Raji (cell line): ENCODE results near the gene NXNL1.

Source experiments
- POLR2A ChIP-seq: IDR thresholded peaks from 2 replicates; pipeline ENCODE4 v1.6.1; 2011; ENCODE audit warnings: low read depth, low read length, control low read depth; ENCODE audit not compliant: insufficient read depth

Gene NXNL1

GRCh38 chr19:17469481-17470067 lies 8.8 kb upstream of the NXNL1 start:
- 0 out of 2 replicates have a peak, but pooled peaks have one; percentile 7 for TF ChIP-seq POLR2A

DNA sequence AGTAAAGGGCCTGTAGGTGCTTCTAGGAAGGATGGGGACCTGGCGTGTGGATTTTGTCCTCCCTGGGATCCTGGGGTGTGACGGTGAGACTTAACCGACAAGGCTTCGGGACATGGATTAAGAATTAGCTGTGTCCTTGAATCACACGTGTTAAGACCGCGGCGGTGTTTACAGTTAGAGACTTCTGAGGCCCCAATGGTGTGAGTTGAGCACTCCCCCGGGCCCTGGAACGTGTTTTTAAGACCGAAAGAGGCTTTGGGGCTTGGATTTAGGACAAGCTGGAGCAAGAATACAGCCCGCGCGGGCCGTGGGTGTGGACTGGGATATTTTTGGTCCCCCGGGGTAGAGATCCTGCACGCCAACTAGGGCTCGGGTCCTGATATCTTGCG lies 8.4 kb upstream of the NXNL1 start:
- no peak for TF ChIP-seq POLR2A

GRCh38 chr19:17468302-17469091 lies 7.8 kb upstream of the NXNL1 start:
- no peak for TF ChIP-seq POLR2A

GRCh38 chr19:17467471-17468301 lies 7.0 kb upstream of the NXNL1 start:
- no peak for TF ChIP-seq POLR2A

GRCh38 chr19:17466487-17466850 lies 5.7 kb upstream of the NXNL1 start:
- TF ChIP-seq POLR2A, result no peak

- TF ChIP-seq POLR2A, result no peak
Observed at GRCh38 chr19:17458970-17459369, 1.8 kb downstream of the NXNL1 start.

- no peak for TF ChIP-seq POLR2A
Observed at GRCh38 chr19:17457616-17458015, 3.1 kb downstream of the NXNL1 start.

- TF ChIP-seq POLR2A, result no peak
Observed at GRCh38 chr19:17456127-17456526, 4.6 kb downstream of the NXNL1 start.

DNA sequence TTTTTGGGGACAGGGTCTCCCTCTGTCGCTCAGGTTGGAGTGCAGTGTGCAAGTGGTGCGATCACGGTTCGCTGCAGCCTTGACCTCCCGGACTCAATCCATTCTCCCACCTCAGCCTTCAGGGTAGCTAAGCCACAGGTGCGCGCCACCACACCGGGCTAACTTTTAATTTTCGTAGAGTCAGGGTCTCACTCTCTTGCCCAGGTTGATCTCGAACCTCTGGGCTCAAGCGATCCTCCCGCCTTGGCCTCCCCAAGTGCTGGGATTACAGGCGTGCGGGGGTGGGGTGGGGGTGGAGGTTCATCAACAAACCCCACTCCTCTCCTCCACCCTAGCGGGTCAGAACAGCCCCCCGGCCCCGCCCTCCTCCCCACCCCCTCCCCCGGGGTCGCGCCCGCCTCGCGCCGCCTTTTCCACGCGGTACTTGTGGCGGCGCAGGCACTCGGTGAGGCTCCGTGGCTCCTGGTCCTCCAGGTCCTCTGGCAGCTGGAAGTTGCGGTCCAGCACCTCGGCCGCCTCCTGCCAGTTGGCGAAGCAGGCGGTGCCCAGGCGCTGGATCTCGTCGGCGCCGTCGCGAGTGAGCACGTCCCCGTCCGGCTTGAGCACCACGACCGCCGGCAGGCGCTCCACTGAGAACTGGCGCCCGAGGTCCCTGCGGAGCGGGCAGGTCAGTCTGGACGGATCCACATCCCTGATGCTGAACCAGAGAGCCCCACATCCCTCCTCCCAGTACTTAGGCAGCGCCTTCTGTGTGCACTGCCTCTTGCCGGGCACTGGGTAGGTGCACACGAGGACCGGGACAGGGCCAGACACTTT lies 5.2 kb downstream of the NXNL1 start:
- no peak for TF ChIP-seq POLR2A

DNA sequence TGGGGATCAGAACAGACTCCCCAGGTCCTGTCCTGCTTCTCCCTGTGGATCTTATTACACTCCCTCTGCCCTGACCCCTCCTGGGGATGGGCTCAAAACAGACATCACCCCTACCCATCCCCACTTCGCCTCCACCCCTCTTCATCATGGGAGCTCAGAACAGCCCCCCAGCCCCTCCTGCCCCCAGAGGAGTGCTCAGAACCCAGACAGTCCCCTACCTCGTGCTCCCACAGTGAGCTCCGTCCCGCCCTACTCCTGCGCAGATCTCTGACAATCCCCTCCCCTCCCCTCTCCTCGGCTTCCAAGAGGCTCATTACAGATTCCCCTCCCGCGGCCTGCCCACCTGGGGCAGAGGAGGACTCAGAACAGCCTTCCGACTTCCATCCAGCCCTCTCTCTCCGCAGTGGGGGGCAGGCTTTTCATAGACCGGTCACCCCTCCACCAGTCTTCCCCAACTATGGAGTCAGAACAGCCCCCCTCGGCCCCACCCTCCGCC lies 6.1 kb downstream of the NXNL1 start:
- TF ChIP-seq POLR2A, result no peak

- TF ChIP-seq POLR2A, result no peak
Observed at GRCh38 chr19:17451820-17452219, 8.9 kb downstream of the NXNL1 start.

DNA sequence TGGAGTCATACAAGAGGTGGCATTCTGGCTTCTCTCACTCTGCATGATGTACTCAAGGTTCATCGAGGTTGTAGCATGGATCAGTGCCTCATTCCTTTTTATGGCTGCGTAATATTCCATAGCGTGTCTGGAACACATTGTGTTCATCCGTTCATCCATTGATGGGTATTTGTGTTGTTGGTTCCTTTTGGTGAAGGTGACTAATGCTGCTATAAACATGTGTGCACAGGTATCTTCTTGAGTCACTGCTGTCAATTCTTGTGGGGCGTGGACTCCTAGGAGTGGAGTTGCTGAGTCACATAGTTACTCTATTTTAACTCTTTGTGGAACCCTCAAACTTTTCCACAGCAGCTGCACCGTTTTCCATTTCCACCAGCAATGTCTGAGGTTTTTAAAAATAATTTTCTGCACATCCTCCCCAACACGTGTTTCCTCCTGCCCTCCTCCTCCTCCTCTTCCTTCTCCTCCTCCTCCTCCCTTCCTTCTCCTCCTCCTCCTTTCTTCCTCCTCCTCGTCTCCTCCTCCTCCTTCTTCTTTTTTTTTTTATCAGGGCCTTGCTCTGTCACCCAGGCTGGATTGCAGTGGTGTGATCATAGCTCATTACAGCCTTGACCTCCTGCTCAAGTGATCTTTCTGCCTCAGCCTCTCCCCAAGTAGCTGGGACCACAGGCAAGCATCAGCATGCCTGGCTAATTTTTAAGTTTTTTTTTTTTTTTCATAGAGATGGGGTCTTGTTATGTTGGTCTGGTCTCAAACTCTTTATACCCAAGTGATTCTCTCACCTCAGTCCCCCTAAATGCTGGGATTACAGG lies 10.3 kb downstream of the NXNL1 start:
- no peak for TF ChIP-seq POLR2A

DNA sequence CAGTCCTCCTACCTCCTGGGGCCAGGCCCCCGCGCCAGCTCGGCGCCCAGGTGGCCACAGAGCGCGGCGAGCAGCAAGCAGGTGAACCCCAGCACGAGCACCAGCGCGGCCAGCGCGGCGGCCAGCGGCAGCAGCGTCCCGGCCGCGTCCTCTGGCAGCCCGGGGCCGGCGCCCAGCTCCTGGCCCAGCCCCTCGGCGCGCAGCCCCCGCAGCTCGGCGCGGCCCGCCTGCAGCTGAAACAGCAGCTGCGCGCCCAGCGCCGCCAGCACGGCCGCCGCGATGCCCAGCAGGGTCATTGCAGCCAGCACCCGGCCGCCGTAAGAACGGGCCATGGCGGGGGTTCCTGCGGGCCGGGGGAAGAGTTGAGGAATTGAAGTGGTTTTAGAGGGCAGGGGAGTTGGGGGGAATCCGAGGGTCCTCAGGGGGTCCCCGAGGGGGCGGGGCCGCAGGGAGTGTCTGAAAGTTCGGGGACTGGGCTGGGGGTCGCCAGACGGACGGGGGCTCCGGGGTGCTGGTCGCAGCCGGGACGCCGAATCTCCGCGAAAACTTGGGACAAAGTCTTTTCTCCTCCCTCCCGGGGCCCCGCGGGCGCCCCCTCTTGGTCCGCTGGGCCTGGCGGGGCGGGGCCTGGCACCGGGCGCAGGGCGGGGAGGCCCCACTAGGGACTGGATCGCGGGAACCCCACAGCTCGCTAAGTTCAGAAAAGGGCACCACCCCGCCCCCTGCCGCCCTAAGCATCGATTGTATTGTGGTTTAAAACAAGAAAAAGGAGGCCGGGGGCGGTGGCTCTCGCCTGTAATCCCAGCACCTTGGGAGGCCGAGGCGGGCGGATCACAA lies 12.4 kb downstream of the NXNL1 start, which contains the start of gene TMEM221:
TSS of gene TMEM221 (minus strand) at position 538 of the 837 bp plus-strand sequence. CDS start at position 332, 206 bp downstream.
- TF ChIP-seq POLR2A, result no peak
